ENCODE results near the gene RIPOR3.

Gene RIPOR3, protein sequence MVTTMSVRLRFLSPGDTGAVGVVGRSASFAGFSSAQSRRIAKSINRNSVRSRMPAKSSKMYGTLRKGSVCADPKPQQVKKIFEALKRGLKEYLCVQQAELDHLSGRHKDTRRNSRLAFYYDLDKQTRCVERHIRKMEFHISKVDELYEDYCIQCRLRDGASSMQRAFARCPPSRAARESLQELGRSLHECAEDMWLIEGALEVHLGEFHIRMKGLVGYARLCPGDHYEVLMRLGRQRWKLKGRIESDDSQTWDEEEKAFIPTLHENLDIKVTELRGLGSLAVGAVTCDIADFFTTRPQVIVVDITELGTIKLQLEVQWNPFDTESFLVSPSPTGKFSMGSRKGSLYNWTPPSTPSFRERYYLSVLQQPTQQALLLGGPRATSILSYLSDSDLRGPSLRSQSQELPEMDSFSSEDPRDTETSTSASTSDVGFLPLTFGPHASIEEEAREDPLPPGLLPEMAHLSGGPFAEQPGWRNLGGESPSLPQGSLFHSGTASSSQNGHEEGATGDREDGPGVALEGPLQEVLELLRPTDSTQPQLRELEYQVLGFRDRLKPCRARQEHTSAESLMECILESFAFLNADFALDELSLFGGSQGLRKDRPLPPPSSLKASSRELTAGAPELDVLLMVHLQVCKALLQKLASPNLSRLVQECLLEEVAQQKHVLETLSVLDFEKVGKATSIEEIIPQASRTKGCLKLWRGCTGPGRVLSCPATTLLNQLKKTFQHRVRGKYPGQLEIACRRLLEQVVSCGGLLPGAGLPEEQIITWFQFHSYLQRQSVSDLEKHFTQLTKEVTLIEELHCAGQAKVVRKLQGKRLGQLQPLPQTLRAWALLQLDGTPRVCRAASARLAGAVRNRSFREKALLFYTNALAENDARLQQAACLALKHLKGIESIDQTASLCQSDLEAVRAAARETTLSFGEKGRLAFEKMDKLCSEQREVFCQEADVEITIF

DNA sequence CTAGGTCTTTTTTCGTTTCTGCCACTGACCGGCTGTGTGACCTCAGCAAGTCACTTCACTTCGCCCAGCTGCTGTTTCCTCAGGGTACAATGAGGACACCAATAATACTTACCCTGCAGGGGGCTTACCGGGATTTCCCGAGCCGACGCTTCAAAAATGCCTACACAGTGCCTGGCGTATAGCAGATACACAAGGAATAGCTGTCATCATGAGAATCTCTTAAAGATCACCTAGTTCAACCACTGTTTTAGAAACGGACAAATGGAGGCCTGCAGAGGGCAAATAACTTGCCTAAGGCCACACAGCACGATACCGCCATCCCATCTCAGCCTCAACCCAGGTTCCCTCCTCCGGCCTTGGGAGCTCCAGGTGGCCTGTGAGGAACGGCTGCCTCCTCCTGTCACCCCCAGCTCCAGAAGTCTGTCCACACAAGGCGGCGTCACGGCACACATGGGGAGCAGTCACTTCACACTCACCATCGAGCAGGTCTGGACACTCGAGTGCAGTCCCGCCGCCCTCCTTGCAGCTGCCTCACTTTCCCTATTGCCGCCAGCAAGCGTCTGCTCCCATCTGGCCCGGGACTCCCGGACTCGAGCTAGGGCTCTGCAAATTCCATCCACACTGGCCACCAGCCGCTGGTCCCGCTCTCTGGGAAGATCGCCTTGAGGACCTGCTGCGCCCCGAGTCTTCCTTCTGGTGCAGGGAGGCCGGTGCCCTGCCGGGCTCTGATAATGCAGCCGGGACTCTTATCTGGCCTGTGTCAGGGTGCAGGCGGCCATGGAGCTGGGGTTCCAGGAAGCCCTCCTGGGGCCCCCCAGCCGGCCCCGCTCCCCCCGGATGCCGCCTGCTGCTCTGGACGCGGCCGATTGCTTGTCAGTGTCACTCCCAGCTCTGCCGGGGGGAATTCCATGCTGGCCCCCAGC is at the start of gene RIPOR3:
Gene RIPOR3, minus strand, starts transcription at position 893 of the 923 bp plus-strand sequence. Its CDS starts 414 bp downstream, at position 479.
- DNase-seq (ENCODE audit: low spot score) (no peak), FAIRE-seq (no peak)

DNA sequence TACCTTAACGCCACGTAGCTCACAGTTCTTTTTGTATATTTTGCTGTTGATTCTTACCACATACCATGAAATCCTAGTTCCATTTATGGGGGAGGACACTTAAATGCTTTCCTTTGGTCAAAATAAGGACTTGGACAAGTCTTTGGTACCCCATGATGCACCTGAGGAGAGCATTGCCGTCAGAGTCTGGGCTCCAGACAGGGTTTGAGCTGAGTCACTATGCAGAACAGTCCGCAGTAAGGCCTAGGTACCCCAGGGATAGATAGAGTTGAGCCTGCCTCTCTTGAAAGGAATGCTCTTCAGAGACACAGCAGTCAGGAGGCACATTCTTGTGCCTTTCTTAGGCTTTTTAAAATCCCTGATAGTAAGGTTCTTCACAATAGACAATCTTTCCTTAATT is 46.0 kb upstream of the RIPOR3 start:
- DNase-seq (ENCODE audit: low spot score) = no peak
- FAIRE-seq = no peak

DNA sequence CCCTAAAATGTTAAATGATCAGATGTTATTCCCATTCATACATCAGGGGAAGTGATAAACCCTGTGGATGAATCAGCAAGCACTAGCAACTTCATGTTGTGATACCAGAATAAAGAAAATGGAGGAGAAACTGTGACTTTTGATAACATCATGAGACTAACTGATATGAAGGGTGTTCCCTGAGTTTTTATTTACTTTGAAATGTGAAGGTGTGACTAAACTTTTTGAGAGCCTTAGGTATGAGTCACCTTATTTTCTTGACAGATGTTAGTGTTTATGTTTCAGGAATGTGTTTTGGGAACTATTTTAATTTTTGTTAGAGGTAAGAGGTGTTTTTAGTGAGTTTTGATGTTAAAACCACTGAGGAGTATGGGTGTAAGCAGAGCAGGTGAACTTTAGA is 44.5 kb upstream of the RIPOR3 start:
- no peak for DNase-seq (ENCODE audit: low spot score)
- no peak for FAIRE-seq

DNA sequence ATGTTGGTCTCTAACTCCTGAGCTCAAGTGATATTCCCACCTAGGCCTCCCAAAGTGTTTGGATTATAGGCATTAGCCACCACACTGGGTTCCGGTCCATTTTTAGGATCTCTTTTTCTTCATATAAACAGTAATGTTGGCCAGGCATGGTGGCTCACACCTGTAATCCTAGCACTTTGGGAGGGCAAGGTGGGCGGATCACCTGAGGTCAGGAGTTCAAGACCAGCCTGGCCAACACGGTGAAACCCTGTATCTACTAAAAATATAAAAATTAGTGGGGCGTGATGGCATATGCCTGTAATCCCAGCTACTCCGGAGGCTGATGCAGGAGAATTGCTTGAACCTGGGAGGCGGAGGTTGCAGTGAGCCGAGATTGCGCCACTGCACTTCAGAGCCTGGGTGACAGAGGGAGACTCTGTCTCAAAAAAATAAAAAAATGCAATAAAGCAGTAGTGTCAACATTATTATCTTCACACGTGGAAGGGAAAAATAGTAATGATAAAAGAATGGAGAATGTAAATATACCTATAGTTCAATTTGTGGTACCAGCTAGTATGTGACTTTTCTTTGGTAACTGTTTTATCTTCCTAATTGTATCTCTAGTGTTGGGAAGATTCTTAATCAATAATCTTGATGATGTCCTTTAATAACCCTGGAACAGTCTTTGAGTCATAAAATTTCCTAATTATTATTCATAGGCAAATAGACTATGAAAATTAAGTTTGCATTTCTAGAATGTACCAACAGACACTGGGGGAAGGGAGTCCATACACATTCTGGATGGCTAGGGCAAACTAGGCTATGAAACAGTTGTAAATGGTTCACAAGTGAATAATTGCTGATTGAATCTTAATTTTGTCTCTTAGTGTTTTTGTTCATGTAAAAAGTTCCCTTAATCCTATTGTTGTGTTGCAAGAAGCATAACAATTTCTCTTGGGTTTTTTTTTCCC is 43.7 kb upstream of the RIPOR3 start:
- FAIRE-seq (no peak), DNase-seq (ENCODE audit: low spot score) (no peak)

DNA sequence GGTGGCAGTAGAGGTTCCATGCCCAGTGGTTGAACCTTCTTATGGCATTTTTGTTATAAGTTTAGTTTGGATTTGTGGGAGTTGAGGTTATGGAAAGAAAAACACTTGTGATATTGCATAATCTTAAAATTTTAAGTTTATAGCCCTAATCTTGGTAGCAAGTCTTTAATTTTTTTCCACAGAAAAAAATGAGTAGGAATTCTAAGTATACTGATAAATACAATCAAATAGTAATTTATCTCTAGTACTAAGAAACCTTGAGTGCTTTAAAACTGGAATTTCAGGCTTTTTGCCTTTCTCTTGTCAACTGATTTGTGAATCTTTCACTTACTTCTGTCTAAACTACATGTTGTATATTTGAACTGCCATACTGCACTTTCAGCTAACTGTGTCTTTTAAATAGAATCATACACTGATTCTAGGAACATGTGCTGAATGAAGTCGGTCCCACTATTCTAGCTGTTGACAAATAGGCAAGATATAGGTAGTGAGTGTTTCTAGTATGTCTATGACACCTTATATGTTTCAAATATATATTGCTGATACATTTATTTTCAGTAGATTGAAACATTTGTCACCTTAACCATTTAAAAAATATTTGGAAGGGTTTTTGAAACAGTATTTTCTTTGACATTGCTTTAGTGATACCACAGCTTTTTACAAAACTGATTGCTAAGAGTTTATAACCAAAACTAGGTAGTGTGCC is 42.5 kb upstream of the RIPOR3 start:
- DNase-seq (ENCODE audit: low spot score) = no peak
- no peak for FAIRE-seq

DNA sequence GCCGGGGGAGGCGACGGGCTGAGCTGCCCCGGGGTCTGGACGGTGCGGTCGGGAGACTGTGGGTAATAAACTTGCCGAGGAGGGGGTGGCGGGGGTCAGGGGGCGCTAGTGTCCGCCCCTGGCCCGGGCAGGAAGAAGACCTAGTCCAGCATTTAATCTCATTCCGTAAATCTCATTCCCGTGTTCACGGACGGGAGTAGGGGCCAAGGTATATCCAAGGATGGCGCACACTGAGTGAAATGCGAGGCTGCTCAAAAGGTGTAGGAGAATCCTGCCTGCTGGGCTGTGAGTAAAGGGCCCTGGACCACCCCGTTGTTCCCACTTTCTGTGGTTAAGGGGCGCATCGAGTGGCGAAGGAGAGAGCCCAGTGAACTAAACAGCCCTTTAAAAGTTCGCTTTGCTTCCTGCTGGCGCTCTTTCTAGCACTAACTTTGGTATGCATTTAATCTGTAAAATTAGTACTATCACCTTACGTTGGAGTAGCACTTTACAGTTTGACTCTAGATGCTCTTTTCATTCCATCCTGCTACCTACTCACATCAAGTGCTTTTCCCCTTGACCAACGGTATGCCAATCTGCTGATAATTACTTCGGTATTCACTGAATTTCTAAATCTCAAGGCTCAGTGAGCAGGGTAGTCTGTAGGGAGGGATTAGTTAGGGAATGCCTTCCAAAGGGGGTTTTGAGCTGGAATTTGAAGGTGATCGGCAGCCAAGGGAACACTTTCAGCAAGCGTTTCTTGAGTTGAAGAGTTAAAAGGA is 40.8 kb upstream of the RIPOR3 start:
- DNase-seq (ENCODE audit: low spot score) = no peak
- FAIRE-seq = no peak

DNA sequence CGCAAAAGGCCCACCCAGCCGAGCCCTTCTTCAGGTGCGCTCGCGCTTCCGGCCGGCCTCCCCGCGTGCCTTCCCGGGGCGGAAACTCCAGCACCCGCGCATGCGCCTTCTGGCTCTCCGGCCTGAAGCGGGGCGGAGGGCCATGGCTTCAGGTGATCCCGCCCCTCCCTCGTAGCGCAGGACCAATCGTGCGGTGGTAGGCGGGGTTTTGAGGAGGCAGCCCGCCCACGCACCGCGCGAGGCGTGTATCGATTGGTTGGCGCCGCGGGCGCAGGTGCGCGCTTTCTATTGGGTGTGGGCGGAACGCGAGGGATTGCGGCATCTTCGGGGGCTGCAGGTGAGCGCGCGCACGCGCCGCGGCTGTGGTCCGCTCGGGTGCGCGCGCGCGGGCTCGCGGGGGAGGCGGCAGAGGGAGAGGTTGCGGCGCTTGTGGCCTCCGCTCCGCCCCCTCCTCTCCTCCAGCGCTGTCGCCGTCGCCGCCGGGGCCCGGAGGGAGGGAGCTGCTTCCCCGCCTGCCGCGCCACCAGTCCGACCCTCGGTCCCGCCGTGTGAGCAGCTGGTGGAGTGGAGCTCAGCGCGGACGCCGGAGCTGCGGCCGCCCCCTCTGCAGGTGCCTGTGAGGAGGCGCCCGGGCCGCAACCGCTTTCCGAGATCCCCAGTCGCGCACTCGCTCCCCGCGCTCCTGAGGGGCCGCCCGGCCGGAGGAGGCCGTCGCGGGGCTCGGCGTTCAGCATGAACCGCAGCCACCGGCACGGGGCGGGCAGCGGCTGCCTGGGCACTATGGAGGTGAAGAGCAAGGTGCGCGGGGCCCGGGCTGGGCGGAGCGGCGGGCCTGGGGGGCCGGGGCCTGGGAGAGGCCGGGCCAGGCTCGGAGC is 40.0 kb upstream of the RIPOR3 start, which contains the start of gene PARD6B:
Gene PARD6B, plus strand, starts transcription at position 526 of the 875 bp plus-strand sequence. Its CDS starts 207 bp downstream, at position 733.
- peak; percentile 100 for DNase-seq (ENCODE audit: low spot score)
- FAIRE-seq = peak; percentile 97

DNA sequence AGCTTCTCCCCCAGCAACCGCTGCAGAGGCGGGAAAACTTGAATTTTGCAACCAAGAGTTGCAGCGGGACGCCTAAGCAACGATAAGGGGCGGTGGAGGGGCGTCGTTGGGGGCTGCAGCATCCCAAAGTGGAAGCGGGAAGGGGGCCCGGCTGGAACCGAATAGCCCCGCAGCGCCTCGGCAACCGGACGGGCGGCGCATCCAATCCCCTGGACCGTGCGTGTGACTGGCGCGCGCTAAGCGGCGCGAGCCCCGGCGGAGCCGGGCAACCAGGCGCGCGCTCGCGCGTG is 39.4 kb upstream of the RIPOR3 start:
- DNase-seq (ENCODE audit: low spot score) (no peak), FAIRE-seq (no peak)

DNA sequence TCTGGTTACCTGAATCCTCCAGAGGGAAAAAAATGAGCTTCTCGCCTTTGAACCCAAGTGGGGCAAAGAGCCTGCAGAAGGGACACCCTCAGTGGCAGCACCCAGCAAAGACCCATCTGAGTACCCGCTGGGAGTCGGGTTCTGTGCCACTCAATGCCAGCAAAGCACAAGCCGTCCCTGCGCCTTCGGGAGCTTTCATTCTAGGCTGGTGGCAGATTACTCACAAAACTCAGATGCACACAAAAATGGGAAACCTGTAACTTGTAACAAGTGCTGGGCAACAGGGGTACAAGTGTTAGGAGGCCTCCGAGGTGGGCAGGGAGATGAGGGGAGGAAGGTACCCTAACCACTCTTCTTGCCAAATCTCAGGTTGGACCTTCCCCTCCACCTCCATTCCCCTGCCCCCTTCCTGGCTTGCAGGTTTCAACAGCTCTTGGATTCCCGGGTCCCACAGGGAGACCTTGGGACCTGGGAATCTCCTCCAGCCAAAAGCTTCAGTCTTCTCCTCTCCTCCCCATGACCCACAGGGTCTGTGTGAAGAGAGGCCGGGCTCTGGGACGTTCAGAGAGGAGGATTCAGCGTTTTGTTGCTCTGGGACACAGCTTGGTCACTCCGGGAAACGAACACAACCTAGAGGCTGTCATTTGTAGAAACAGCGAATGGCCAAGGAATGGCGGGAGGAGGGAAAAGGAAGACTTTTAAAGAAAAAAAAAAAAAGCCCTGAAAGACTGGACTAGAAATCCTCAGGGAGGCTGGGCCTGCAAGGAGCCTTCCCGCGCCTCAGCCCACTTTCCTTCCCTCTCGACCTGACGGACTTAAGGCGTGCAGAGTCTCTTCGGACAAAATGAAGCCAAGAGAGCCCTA is 38.8 kb upstream of the RIPOR3 start:
- no peak for FAIRE-seq
- no peak for DNase-seq (ENCODE audit: low spot score)

DNA sequence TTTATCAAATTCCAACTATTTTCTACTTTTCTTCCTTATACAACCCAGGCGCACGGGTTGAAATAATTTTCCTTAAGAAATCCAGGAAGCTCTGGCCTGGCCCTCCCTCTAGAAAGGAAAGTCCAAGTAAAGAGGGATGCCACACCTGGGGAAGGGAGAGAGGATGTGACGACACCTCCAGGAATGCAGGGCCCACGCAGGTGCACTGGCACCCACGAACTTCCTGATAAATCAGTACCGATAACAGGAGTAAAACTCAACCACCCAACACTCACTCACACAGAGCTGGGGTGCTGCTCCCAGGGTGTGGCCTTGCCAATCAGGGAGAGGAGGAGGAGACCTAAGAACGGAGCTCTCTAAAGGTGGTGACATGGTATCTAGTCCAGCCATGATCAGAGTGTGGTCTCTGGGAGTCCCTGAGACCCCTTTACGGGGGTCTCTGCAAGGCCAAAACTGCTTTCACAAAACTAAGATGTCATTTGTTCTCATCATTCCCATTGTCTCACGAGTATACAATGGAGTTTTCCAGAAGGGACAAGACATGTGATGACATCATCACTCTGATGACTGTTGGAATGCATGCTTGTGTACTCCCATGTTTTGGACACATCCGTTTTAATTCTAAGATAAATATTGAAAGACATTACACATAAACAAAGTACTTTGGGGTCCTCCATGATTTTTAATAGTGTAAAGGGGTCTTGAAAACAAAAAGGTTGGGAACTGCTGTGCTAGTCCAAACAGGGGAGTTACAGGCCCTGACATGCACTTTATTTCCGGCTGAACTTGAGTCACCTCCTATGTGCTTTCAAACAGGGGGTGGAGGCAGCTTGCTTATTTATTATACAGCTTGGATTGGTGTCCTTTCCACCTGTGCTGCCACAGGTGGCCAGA is 37.9 kb upstream of the RIPOR3 start:
- DNase-seq (ENCODE audit: low spot score) (no peak), FAIRE-seq (no peak)

DNA sequence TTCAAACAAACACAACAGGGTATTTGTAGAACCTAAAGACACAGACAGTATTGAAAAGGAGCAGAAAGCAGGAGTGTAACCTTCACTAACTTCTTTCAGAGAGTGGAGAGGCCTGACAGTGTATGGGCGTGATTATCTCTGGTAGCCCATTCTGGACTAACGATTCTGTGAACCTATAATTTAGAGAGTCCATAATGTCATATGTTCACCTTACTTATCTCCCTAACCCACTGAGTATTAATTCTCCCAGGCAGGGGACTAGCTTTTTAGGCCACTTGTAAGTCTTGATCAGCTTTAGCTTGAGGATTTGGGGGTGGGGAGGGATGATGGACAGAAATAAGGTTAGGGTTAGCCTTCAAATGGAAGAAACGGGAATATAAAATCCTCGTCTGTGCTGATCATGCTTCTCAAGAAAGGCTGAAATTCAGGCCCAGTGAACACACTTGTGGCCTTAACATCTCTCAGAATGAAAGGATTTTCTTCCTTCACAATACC is 37.2 kb upstream of the RIPOR3 start:
- DNase-seq (ENCODE audit: low spot score) = no peak
- FAIRE-seq = no peak

DNA sequence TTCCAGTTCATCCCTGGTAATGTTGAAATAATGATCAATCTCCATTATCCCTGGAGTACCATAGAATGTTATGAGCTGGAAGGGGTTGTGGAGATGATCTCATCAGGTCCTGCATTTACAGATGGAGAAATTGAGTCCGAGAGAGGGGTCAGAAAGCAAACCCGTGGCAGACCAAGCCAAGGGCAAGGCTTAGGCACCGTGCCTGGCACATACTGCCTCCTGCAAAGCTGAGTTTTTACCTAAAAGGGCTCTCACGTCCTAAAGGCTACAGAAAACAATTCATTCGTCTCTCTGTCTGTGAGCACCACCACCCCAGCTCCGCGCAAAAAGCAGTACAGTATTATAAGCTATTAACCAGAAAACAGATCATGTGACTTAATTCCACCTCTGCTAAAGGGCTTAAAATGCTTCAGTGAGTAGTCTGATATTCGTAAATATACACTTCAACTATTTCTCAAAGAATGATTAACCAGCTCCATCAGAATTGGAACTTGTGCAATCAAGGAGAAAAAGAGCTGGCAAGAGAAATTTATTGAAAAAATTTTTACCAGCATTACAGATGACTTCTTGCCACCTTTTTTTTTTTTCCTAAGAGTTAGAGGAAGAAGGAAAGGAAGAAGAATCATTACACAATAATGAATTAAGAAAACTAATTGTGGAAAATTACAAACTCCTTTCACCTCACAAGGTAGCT is 36.6 kb upstream of the RIPOR3 start:
- no peak for FAIRE-seq
- no peak for DNase-seq (ENCODE audit: low spot score)

DNA sequence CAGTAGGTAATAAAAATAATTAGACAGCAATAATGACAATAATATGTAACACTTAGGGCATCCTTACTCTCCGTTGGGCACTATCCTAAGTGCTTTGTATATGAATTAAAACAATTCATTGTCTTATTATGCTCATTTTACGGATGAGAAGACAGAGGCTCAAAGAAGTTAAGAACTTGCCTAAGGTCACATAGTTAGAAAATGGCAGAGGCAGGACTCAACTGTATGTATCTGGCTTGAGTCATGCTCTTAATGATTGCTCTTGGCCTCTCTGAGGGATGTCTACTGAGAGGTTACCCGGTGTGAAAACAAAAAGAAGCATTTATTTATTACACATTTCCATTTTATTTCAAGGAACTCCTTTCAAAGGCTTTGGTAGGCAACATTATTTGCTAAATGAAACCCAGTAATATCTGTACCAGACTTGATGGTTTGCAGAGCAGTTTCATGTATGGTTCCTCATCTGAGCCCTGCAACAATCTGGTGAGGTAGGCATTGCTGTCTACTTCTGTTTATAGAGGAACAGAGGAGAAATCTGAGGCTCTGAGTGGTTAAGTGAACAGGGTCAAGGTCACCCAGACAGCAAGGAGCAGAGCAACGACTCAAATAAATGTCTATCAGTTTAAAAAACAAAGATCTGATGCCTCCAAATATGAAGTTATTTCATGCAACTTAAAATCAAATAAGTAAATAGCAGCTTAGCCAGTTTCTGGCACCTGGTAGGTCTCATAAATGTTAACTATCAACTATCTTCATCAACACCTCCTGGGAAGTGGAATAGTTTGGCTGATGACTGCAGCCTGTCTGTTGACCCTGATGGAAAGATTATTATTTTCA is 35.8 kb upstream of the RIPOR3 start:
- no peak for DNase-seq (ENCODE audit: low spot score)
- FAIRE-seq = no peak

DNA sequence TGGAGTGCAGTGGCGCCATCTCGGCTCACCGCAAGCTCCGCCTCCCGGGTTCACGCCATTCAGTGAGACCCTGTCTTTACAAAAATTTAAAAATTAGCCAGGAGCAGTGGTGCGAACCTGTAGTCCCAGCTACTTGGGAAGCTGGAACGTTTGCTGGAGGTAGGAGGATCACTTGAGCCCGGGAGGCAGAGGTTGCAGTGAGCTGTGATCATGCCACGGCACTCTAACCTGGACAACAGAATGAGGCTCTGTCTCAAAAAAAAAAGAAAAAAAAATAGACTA is 34.3 kb upstream of the RIPOR3 start:
- DNase-seq (ENCODE audit: low spot score) = no peak
- no peak for FAIRE-seq
